Fibroblast of villous mesenchyme (primary cell): Measurements from ENCODE around the gene SLC22A4. TPM values are rescaled to one million over a fixed set of nuclear protein-coding genes. Genes with fewer than 3 reads are reported as not detected.

Experiments
- DNase-seq: peaks from one replicate; pipeline ENCODE4 v3.0.0-alpha.2; 2010; ENCODE audit warnings: low read depth
- H3K4me3 ChIP-seq: 2 replicates; pipeline ENCODE4 v1.5.1; 2011; ENCODE audit warnings: low read depth, mild to moderate bottlenecking, low read length
- total RNA-seq: library from RNA; depleted of rRNA; stranded (reverse); fragments of >200 nt; gene quantifications from 2 replicates; pipeline ENCODE4 v1.2.3, GENCODE V29; 2012
- TF ChIP-seq, protein P1 (sequence below): IDR thresholded peaks from 2 replicates; pipeline ENCODE4 v1.5.1; 2012; ENCODE audit warnings: low read depth, mild to moderate bottlenecking, low read length; ENCODE audit not compliant: insufficient read depth

Gene SLC22A4
- total RNA-seq, 1 donor: 16.4 TPM

DNA sequence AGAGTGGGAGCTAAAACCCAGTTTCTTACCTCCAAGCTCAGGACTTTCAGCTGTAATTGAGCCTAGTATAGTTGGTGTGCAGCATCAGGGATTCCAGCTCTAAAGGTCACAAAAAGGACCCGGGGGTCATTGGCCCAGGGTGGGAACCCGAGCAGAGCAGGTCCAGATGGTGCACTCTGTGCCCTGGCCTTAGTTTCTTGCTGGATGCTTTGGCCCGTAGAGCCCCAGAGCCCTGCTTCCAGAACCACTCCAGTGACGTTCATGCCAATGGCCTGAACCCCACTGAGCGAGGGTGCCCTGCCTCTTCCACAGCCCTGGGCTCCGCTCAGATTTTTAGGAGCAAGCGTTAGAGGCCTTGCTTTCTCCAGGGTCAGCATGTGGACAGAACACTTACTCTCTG is 83.5 kb downstream of the SLC22A4 start:
- no peak overlapping the region for H3K4me3 ChIP-seq
- TF ChIP-seq, protein P1, sequence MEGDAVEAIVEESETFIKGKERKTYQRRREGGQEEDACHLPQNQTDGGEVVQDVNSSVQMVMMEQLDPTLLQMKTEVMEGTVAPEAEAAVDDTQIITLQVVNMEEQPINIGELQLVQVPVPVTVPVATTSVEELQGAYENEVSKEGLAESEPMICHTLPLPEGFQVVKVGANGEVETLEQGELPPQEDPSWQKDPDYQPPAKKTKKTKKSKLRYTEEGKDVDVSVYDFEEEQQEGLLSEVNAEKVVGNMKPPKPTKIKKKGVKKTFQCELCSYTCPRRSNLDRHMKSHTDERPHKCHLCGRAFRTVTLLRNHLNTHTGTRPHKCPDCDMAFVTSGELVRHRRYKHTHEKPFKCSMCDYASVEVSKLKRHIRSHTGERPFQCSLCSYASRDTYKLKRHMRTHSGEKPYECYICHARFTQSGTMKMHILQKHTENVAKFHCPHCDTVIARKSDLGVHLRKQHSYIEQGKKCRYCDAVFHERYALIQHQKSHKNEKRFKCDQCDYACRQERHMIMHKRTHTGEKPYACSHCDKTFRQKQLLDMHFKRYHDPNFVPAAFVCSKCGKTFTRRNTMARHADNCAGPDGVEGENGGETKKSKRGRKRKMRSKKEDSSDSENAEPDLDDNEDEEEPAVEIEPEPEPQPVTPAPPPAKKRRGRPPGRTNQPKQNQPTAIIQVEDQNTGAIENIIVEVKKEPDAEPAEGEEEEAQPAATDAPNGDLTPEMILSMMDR: no peak
- no peak for DNase-seq

DNA sequence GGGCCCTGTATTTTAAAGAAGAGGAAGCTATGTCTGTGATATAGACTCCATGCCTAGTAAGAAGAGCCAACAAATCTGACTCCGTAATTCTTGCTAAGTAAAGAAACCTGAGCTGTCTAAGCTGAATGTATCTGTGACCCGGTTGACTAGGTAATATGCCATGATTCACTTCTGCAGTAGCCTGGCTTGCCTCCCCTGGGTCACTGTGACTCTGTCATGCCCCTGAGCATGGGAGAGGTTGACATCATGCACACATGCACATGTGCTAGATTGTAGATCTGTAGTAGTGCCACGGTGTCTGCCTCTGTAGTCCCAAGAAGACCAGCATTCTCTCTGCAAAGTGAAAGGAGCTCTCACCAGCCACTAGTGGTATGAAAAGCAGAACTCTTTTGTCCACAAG is 84.4 kb downstream of the SLC22A4 start:
- no peak overlapping the region for H3K4me3 ChIP-seq
- TF ChIP-seq, protein P1: no peak
- no peak for DNase-seq

DNA sequence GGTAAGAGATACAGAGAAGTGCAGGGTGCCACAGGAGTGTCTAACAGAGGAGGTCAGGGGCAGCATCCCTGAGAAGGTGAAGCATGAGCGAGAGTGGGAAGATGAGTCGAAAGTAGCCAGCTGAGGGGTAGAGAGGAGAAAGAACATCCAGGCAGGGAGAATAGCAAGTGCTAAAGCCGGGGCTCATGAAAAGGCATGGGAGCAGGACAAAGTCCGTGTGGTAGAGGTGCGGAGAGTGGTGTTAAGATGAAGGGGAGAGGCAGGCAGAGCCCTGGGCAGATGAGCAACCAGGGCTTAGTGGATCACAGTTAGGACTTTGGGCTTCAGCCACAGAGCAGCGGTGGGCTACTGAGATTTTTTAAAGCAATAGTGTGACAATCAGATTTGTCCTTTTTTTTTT is 85.9 kb downstream of the SLC22A4 start:
- no peak overlapping the region for H3K4me3 ChIP-seq
- no peak for DNase-seq
- TF ChIP-seq, protein P1: no peak

DNA sequence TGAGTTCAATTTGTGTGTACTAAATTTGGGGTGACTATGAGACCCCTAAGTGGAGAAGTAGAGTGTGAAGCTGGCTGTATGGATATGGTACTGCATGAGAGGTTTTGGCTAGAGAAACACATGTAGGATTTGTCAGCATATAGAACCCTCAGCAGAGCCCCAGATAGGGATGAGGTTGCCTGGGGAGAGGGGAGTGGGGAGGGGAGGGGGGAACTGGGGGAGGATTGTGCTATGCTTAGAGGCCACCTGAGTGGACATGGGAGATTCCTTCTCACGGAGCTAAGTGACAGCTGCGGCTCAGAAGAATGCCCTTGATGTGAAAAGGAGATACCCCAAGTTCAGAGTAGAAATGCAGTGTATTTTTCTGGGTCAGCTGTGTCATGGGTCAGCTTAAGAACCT is 86.5 kb downstream of the SLC22A4 start:
- no peak overlapping the region for H3K4me3 ChIP-seq
- TF ChIP-seq, protein P1: no peak
- DNase-seq: no peak

DNA sequence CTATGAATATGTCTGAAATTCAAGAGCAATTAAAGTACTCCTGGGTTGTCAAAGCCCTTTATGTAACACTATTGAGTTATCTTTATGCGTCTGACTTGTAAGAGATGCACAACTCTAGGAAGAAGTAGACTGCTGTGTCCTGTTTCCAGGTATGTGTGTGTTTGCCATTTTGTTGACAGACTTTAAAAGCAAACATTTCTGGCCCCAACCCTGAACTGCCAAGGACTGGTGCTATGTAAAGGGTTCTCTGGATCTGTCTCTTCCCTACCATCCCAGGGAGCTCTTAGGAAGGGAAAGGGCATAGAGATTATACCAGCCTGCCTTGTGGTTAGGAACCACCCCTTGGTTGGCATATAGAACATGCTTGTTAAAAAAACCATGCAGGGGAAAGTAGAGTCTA is 87.4 kb downstream of the SLC22A4 start:
- TF ChIP-seq, protein P1: no peak
- H3K4me3 ChIP-seq: no peak overlapping the region
- DNase-seq: no peak

DNA sequence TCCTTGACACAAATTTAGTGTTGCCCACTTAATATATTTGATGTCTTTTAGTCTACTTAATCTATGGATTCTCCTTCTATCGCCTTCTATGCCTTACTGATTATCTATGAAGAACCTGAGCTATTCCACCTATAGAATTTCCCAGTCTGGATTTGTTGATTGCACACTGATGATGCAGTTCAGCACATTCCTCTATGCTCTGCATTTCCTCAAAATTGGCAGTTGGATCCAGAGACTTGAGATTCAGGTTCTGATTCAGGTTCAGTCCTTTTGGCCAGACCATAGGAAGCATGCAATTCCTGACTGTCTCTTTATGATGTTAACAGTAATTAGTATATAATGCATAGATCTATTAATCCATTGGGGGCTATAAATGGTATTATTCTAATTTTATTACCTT is 89.1 kb downstream of the SLC22A4 start:
- TF ChIP-seq, protein P1: no peak
- no peak overlapping the region for H3K4me3 ChIP-seq
- DNase-seq: no peak

DNA sequence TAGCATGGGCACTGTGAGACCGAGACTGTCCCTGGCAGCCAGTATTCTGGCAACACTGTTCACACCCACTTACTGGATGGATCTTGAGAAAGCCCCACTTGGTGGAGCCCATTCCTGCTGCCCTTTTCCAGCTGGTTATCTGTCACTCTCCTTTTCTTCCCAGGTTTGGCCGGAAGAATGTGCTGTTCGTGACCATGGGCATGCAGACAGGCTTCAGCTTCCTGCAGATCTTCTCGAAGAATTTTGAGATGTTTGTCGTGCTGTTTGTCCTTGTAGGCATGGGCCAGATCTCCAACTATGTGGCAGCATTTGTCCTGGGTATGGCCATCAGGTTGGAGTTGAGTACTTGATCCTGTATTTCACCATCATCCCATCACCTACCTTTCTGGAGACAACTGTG is 89.8 kb downstream of the SLC22A4 start:
- TF ChIP-seq, protein P1: no peak

More for the DNA sequence above, 89.8 kb downstream of the SLC22A4 start:
- H3K4me3 ChIP-seq: no peak overlapping the region
- DNase-seq: no peak
